Muscle of leg (tissue), 11 donors: ENCODE results near the gene ZNF503. TPM values are rescaled to one million over a fixed set of nuclear protein-coding genes. Genes with fewer than 3 reads are reported as not detected.

ENCODE experiments used
- DNase-seq: peaks from one replicate; pipeline ENCODE4 v3.0.0; 2013
- H3K27ac ChIP-seq: one replicate; pipeline ENCODE4 v1.5.1; 2013; ENCODE audit warnings: mild to moderate bottlenecking, low read length, control low read depth
- H3K27me3 ChIP-seq: one replicate; pipeline ENCODE4 v1.6.1; 2013; ENCODE audit warnings: low read length; ENCODE audit not compliant: control insufficient read depth, insufficient read depth
- H3K36me3 ChIP-seq: one replicate; pipeline ENCODE4 v1.6.1; 2013; ENCODE audit warnings: low read length; ENCODE audit not compliant: control insufficient read depth, insufficient read depth
- H3K4me1 ChIP-seq: one replicate; pipeline ENCODE4 v1.6.1; 2013; ENCODE audit warnings: low read length; ENCODE audit not compliant: control insufficient read depth, insufficient read depth
- H3K4me3 ChIP-seq: one replicate; pipeline ENCODE4 v1.5.1; 2013; ENCODE audit warnings: low read length, control low read depth
- H3K9me3 ChIP-seq: replicated peaks from 2 replicates; pipeline ENCODE4 v1.6.1; 2013; ENCODE audit warnings: low read depth, low read length; ENCODE audit not compliant: control insufficient read depth
- WGBS: methylation state at CpG from one replicate; pipeline ENCODE4 v1.1.5; 2013; ENCODE audit warnings: missing lambda C conversion rate; ENCODE audit not compliant: insufficient coverage; 5-methylcytosine and 5-hydroxymethylcytosine counted together
- polyA plus RNA-seq, 8 donors: library from polyadenylated mRNA; unstranded; fragments of 120-200 nt; gene quantifications; one replicate each; pipeline versions ENCODE4 v1.2.1 to v1.2.3, GENCODE V29; 2013; ENCODE audit warnings: inconsistent platforms in 1 of 8, low replicate concordance in 1 of 8; ENCODE audit not compliant: insufficient read length in 8 of 8, insufficient read depth in 1 of 8
- total RNA-seq: library from RNA; stranded (reverse); fragments of 120-200 nt; gene quantifications from one replicate; pipeline ENCODE4 v1.2.4, GENCODE V29; 2013

ZNF503 gene
- total and polyA plus RNA-seq, 9 donors, result 3.6 to 19.1 (median 13.5) TPM

DNA sequence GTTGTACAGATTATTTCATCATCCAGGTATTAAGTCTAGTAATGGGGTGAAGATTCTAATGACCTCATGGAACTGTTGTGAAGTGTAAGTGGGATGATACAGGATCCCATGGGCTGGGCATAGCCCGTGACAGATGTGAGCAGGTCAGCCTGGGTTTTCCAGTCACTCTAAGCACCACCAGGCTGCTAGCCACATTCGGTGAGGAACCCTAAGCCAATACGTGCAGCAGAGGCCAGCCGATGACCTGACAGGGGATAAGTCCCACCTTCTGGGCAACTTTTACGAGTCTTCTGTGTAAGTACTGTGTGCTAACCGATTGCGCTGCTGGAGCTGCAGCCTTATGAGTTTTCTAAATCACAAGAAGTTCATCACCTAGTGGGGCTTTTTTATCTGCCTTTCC is 7.3 kb downstream of the ZNF503 start:
- 88% methylated on average over 5 of the region's 7 CpGs for WGBS
- peaks cover 7% of the 10 kb centered on the region for H3K36me3 ChIP-seq
- peaks cover 16% of the 10 kb centered on the region for H3K4me1 ChIP-seq
- H3K27ac ChIP-seq, result no peak overlapping the region
- no peak overlapping the region for H3K4me3 ChIP-seq
- H3K27me3 ChIP-seq, result peaks cover 64% of the 10 kb centered on the region
- no peak for DNase-seq
- no peaks in the 10 kb centered on the region for H3K9me3 ChIP-seq

DNA sequence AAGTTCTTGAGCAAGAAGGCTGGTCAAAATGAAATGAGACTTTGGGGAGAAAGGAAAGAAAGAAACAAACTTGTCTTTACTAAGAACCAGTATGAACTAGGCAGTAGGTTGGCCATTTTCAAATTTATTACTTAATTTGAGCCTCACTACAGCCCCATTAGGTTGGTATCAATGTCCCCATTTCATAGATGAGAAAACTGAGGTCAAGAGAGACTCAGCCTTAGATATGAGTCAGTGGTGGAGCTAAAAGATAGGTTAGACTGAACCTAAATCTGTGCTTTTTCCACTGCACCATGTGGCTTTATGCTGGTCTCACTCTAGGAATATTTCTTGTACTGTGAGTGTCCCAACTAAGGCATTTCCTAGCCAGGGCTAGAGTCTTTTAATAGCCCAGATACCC is 8.8 kb downstream of the ZNF503 start:
- DNase-seq, result no peak
- H3K4me3 ChIP-seq, result no peak overlapping the region
- H3K36me3 ChIP-seq, result no peaks in the 10 kb centered on the region
- no peak overlapping the region for H3K27ac ChIP-seq
- peaks cover 16% of the 10 kb centered on the region for H3K4me1 ChIP-seq
- peaks cover 56% of the 10 kb centered on the region for H3K27me3 ChIP-seq
- H3K9me3 ChIP-seq, result no peaks in the 10 kb centered on the region

DNA sequence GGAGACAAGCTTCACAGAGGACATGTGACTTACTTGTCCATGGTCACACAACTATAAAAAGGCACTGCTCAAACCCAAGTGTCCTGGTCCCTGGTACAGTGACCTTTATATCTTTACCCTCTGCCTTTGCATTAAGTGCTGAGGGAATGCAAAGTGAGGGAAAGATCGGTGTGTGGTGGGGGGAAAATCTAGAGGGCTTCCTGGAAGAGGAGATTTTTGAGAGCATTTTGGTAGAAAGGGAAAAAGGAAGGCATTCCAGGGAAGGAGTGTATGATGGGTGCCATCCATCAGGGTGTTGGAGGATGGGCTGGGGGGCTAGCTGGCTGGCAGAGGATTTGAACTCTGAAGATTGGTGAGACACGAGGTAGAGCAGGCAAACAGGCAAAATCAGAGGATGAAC is 9.3 kb downstream of the ZNF503 start:
- no peak overlapping the region for H3K4me3 ChIP-seq
- no peak for DNase-seq
- H3K9me3 ChIP-seq, result no peaks in the 10 kb centered on the region
- no peak overlapping the region for H3K27ac ChIP-seq
- peaks cover 16% of the 10 kb centered on the region for H3K4me1 ChIP-seq
- no peaks in the 10 kb centered on the region for H3K36me3 ChIP-seq
- 86% methylated on average over 2 of the region's 2 CpGs for WGBS
- H3K27me3 ChIP-seq, result peaks cover 51% of the 10 kb centered on the region

DNA sequence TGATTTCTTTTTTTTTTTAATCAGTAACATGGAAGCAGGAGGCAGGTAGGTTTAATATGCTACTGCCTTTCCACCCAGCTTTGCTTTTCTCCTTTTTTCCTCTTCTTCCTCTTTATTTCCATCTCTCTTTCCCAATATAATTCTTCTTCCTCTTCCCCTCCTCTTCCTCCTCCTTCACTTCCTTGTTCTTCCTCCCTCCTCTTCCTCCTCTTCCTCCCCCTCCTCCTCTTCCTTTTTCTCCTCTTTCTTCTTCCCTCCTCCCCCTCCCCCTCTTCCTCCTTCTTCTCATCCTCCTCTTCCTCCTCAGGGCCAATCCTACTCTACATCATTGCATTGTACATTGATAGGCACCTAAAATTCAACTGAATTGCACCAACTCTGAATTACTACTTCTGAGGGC is 11.4 kb downstream of the ZNF503 start:
- peaks cover 4% of the 10 kb centered on the region for H3K4me1 ChIP-seq
- H3K27ac ChIP-seq, result no peak overlapping the region
- no peaks in the 10 kb centered on the region for H3K36me3 ChIP-seq

DNA sequence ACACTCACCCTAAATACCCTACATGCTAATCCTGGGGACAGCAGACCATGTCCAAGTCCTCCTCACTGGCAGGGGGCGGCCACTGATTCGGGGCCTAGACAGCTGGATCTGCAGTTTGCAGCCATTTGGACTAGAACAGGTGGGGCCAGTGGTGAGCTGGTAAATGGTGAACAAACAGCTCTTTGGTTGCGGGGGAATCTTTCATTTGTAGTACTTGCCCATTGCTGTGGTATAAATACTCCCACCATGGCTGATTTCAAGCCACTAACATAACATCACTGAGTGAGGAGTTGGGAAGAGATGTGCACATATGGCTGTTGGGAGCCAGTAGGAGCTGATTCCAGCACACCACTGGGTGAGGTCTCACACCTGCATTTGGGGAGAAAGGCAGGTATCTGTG is 13.5 kb downstream of the ZNF503 start:
- Histone ChIP-seq H3K27me3 (peaks cover 15% of the 10 kb centered on the region), H3K4me3 (no peak overlapping the region), H3K27ac (no peak overlapping the region), H3K36me3 (no peaks in the 10 kb centered on the region), H3K9me3 (no peaks in the 10 kb centered on the region), H3K4me1 (no peaks in the 10 kb centered on the region)
- no CpG with 5 or more reads among the region's 3 CpGs for WGBS
- no peak for DNase-seq

More for the DNA sequence above, 11.4 kb downstream of the ZNF503 start:
- Histone ChIP-seq H3K4me3 (no peak overlapping the region), H3K9me3 (no peaks in the 10 kb centered on the region), H3K27me3 (peaks cover 31% of the 10 kb centered on the region)
- DNase-seq, result no peak

DNA sequence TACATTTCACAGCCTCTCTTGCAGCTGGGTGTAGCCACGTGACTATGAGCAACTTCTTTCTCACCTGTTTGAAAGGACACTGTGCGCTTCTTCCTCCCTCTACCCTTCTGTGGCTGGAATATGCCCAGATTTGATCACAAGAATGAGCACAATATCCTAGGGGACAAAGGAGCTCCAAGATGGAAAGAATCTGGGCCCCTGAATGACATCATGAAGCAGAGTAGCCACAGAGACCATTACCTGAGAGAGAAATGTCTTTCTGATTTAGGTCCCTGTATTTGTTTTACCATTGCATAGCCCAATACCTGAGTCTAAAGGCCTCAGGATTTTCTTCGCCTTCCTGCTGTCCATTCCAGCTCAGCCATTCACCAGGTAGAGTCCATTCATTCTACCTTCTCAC is 15.4 kb downstream of the ZNF503 start:
- H3K9me3 ChIP-seq, result no peaks in the 10 kb centered on the region
- no peak for DNase-seq
- no peaks in the 10 kb centered on the region for H3K4me1 ChIP-seq
- H3K27ac ChIP-seq, result no peak overlapping the region
- H3K36me3 ChIP-seq, result no peaks in the 10 kb centered on the region
- WGBS, result 92% methylated on average over 2 of the region's 3 CpGs
- H3K27me3 ChIP-seq, result peaks cover 5% of the 10 kb centered on the region
- H3K4me3 ChIP-seq, result no peak overlapping the region

DNA sequence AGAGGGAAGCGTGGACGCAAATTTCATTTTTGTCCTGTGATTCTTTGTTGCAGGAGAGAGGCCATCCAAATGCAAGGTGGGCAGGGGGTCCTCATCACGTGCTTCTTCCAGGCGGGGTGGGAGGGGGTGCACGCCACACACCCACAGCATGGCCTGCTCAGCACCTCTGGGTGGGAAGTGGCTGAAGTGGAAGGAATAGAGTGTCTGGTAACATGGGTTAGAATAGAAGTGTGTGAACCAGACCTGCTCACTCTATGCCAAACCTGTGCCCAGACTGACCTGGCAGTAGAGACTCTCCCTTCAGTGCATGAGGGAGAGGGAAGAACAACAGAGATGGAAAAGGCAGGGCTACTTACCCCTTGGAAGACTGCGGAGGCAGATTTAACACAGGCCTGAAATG is 21.7 kb downstream of the ZNF503 start:
- Histone ChIP-seq H3K36me3 (no peaks in the 10 kb centered on the region), H3K9me3 (no peaks in the 10 kb centered on the region), H3K27ac (no peak overlapping the region), H3K27me3 (peaks cover 2% of the 10 kb centered on the region), H3K4me1 (no peaks in the 10 kb centered on the region), H3K4me3 (no peak overlapping the region)
- 70% methylated on average over 3 of the region's 6 CpGs for whole genome bisulfite sequencing
- DNase-seq, result no peak

DNA sequence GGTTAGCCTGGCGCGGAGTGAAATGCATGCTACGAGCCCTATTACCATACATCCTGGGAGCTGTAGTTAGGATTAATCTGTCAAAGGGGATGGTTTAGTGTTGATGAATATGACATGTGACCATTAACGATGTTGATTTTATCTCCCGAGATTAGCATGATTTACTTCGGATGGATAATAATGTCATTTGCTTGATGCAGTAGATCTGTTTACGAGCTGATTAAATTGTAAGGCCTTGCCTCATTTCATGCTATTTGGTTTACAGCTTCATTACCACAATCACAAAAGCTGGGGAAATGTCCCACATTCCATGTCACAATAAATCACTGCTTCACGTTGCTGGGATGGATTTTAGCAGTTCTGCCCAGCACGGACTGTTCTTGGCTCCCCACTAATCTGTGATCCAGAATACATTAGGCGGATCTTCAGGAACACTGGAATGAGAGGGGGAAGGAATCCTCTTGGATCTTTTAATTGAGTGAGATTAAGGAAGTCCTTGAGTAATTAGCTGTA is 22.3 kb downstream of the ZNF503 start:
- Histone ChIP-seq H3K9me3 (no peaks in the 10 kb centered on the region), H3K27me3 (peaks cover 2% of the 10 kb centered on the region), H3K4me1 (no peaks in the 10 kb centered on the region), H3K27ac (no peak overlapping the region), H3K36me3 (no peaks in the 10 kb centered on the region), H3K4me3 (no peak overlapping the region)
- no peak for DNase-seq
- 56% methylated on average over 6 of the region's 10 CpGs for WGBS

DNA sequence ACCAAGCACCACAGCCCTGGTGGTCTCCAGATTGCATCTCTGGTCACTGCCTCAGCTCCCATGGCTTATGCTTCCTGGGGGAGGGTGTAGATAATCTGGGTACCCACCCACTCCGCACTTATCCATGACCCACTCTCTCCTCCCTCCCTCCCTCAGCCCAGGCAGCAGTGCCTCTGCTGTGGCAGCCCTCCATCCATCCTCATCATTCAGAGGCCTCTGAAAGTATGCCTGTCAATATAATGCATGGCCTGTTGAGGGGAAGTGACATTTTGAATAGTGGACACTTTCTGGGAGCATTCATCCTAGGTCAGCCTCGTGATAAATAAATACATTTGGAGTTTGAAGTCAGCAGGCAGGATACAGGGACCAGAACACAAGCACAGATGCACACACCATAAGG is 23.2 kb downstream of the ZNF503 start:
- H3K4me1 ChIP-seq, result no peaks in the 10 kb centered on the region

DNA sequence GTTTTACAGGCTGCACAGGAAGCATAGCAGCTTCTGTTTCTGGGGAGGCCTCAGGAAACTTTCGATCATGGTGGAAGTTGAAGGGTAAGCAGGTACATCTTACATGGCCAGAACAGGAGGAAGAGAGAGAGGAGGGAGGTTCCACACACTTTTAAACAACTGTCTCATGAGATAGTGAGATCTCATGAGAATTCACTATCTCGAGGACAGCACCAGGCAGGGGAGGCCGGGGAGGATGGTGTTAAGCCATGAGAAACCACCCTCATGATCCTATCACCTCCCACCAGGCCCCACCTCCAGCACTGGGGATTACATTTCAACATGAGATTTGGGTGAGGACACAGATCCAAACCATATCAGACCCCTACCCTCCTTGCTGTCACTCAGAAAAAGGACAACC is 23.7 kb downstream of the ZNF503 start:
- DNase-seq, result no peak
- Histone ChIP-seq H3K4me3 (no peak overlapping the region), H3K9me3 (no peaks in the 10 kb centered on the region), H3K4me1 (no peaks in the 10 kb centered on the region), H3K36me3 (no peaks in the 10 kb centered on the region), H3K27me3 (peaks cover 4% of the 10 kb centered on the region), H3K27ac (no peak overlapping the region)
- no CpG with 5 or more reads among the region's 3 CpGs for WGBS

More for the DNA sequence above, 23.2 kb downstream of the ZNF503 start:
- DNase-seq, result no peak
- no peak overlapping the region for H3K27ac ChIP-seq
- no peaks in the 10 kb centered on the region for H3K9me3 ChIP-seq
- no peaks in the 10 kb centered on the region for H3K36me3 ChIP-seq
- no CpG with 5 or more reads among the region's 2 CpGs for WGBS
- H3K4me3 ChIP-seq, result no peak overlapping the region
- peaks cover 2% of the 10 kb centered on the region for H3K27me3 ChIP-seq

DNA sequence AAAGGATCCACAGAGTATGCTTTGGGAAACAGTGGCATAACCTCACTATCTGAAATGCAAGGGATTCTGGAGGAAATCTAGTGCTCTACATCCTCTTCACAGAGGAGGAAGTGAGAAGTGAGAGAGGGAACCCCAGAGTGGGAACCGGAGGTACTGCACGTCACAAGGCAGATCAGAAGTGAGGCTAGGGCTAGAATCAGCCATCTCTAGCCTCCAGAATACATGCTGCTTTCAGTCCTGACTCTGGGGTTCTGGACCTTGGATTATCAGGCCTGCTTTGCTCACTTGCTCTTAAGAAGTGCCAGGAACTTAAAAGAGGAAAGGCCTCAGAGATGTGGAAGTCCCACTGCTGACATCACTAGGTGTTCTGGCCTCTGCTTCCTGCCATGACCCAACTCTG is 25.7 kb downstream of the ZNF503 start:
- peaks cover 4% of the 10 kb centered on the region for H3K27me3 ChIP-seq
- H3K4me1 ChIP-seq, result no peaks in the 10 kb centered on the region
- H3K4me3 ChIP-seq, result no peak overlapping the region
- H3K9me3 ChIP-seq, result no peaks in the 10 kb centered on the region
- no peaks in the 10 kb centered on the region for H3K36me3 ChIP-seq
- whole genome bisulfite sequencing, result no CpG with 5 or more reads among the region's 2 CpGs
- DNase-seq, result peak; percentile 66
- H3K27ac ChIP-seq, result no peak overlapping the region
